Left kidney (tissue), 2 donors: Measurements from ENCODE around the gene INO80B. TPM values are rescaled to one million over a fixed set of nuclear protein-coding genes. Genes with fewer than 3 reads are reported as not detected.
"Not testable (repeated sequence)": the region's sequence is repeated elsewhere in the genome, so short reads cannot be mapped to it uniquely, and the experiment has no call there.

Source experiments
- DNase-seq: peaks from one replicate; pipeline ENCODE4 v3.0.0-alpha.2; 2013
- polyA plus RNA-seq: library from polyadenylated mRNA; unstranded; fragments of 120-200 nt; gene quantifications from one replicate; pipeline ENCODE4 v1.2.1, GENCODE V29; 2013; ENCODE audit not compliant: insufficient read length

The INO80B gene
- polyA plus RNA-seq, 1 donor = 26.9 TPM

DNA sequence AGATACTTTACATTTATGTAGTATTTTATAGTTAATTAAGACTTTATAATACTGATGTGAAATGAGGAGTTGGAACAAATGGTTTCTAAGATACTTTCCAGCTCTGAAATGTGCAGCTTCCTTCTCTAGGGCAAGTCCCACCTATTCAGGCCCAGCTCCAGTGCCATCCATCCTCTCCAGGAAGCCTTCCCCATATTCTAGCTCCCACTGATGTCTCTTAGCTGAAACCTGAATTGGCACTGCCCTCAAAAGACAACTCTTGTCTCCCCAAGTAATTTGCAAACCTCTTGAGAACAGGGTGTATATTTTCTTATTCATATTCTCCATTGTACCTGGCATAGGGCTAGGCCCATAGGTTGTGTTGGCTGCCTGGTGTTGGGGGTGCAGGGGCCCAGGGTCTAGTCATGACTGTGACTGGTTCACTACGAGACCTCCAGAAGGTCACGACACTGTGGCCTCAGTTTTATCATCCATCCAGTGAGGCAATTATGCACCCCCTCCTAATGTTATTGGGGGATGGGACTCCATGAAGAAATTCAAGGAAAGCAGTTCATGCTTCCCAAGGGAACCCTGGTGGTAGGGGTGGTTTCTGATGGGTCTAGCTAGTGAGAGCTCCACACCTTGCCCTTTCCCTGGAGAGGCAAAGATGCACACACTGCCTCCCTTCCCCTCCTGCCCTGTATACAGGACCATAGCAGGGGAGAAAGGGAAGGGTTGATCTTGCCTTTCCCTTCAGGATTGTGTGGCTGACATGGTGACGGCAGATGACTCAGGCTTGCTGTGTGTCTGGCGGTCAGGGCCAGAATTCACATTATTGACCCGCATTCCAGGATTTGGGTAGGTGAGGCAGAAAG, 30.5 kb upstream of the INO80B start:
- no peak for DNase-seq

DNA sequence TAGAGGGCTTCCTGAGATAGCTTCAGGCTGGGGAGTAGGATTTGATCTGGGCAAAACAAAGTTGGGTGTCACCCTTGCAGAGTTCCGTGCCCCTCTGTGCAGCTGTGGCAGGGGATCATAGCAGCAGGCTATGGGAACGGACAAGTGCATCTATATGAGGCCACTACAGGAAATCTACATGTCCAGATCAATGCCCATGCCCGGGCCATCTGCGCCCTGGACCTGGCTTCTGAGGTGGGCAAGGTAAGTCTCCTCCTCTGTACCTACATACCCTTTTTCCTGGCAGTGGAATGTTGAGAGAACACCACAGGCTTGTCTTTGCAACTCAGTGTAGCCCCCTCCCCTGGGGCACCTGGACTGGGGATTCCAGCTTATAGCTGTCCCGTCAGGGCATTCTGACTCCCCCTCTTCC, 29.9 kb upstream of the INO80B start:
- no peak for DNase-seq

DNA sequence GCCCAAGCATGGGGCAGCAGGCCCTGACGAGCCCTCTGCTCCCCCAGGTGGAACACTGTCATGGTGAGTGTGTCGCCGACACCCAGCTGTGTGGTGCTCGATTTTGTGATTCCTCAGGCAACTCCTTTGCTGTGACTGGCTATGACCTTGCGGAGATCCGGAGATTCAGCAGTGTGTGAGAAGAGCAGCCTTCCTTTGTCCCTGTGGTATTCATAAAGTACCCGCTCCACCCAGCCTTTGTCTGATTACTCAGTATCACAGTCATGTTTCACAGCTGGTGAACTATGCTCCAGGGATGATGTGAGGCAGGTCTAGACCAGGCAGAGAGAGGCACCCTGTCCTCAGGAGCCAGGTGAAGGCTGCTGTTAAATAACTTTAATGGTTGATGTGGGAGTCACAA, 29.4 kb upstream of the INO80B start:
- DNase-seq = no peak

DNA sequence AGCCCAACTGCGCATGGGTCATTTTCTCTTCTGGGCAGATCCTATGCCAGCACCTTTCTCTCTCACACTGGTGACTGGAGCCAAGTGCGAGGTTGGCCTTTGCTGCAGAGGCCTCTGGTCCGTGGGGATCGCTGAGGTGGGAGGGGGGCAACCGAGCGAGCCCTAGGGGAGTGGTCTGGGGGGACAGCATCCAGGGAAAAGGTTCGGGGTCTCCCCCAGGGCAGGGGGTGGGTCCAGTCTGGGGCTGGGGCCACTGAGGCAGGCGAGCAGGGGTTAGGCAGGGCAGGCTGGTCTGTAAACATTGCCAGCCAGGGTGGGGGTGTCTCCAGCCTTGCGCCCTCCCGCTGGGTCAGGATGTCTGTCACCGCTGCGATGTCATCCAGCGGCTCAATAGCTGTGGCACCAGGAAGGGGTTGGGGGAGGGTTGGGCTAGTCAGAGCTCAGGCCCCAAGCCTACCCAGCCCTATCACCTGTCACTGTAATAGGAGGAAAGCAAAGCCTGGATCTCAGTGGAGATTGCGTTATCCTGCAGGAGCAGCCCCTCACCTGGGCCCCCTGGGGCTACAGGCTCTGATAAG, 28.6 kb upstream of the INO80B start:
- no peak for DNase-seq

DNA sequence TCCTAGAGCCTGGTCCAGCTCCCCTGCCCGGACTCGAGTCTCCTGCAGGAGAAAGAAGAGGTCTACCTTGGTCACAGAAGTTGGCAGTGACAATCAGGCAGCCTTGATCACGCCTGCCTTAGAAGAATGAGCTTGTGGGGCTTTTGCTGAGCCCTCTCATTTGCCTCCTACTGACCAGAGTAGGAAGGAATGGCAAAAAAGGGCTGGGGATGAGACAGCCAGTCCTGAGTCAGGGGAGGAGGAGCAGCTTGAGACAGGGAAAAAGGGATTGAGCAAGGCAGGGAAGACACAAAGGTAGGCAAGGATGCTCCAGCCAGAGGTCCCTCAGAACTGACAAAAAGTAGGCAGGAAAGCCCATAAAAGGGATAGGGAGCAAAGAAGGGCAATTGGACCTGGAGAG, 27.3 kb upstream of the INO80B start:
- DNase-seq = no peak

DNA sequence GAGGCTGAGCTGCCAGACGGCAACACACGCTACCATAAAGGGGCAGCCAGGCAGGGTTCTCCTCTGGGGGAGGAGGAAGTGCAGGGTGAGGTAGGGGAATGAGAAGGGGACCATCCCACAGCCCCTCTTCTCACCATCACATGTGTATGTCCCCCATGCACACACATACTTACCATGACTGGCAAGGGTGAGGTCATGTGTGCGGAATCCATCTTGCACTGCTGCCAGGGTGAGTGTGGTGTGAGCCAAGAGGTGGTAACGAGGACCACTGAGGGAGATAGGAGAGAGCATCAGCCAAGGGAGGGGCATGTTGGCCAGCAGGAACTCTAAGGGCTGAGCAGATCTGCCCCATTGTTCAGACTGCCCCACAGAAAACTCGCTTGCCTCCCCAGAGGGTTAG, 26.2 kb upstream of the INO80B start:
- no peak for DNase-seq

DNA sequence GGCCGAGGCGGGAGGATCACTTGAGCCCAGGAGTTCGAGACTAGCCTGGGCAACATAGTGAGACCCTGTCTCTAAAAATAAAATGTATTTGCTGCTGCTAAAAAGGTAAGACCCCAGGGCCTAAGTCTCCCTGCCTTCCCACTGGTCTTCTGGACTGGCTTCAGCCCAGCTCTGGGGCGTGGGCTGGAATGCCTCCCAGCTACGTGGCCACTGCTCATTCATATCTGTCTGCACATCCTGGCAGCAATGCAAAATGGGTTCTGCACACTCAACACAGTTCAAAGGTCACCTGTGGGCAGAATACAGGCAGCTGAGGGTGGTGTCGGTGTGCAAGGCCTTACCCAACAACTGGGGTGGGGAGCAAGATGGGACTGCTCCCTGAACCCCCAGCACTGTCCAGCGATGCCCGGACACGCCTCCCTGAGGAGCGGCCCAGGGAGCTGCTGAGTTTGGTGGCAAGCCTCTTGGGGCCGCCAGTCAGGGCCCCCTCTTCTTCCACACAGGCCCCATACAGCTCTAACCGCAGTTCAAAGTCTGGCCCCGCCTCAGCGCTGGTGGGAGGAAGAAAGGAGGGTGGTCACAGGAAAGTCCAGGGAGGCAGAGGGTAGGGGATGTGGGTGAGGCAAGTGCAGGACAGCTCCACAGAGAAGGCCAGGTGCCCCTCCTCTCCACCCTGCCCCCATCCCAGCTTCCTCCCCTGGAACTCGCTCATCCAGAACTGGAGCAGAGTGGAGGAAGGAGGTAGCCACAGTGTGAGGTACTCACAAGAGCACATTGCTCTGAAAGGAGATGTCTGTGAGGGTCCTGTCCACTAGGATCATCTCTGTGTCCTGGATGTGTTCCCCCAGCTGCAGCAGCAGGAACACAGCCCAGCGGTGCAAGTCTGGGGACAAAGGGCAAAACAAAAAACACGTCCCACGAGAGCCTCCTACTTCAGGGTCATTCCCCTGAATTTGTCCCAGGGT, 25.1 kb upstream of the INO80B start:
- DNase-seq = no peak

DNA sequence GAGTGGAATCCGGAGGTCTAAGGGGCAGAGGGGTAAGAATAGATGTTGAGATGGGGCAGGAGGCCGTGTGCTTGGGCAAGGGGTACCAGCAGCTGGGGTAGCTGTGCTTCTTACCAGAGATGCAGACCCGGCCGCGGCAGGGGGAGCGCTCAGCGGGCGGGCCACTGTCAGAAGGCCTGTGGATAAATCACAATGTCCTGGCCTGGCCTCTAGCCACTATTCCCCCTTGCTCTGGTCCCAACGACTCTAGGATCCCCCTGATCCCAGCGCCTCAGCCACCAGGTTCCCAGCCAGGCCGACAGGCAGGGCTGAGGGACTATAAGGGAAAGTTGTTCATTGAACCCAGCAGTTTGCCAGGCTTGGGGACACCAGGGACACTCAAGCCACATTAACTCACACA, 24.4 kb upstream of the INO80B start:
- DNase-seq = no peak

DNA sequence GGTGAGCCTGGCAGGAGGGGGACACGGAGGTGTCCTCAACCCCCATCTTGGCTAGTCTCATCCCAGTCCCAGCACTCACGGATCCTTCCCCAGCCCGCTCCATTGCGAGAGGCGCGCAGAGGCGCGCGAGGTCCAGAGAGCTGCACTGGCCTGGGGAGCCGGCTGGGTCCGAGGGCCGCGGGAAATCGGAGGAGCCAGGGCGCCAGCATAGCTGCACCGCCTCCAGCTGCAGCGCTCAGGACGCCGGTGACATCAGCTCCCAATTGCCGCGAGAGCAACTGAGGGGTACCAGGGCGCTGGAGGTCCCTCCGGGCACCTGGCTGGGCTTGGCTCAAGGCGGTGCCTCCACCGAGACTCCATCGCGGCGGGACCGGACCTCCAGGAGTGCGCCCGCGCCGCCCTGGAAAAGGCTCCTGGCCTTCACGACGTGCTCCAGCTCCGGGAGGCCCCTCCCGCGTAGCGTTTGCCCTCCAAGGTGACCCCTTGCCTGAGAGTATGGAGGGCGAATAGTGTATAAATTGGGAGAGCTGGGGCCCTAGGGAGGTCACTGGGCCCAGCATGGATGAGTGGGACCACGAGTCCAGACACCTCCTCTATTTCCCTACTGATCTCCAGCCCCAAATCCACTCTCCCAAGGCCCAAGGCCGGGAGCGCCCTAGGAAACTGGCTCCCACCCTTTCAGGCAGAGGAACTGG, 18.6 kb upstream of the INO80B start:
- DNase-seq = no peak

DNA sequence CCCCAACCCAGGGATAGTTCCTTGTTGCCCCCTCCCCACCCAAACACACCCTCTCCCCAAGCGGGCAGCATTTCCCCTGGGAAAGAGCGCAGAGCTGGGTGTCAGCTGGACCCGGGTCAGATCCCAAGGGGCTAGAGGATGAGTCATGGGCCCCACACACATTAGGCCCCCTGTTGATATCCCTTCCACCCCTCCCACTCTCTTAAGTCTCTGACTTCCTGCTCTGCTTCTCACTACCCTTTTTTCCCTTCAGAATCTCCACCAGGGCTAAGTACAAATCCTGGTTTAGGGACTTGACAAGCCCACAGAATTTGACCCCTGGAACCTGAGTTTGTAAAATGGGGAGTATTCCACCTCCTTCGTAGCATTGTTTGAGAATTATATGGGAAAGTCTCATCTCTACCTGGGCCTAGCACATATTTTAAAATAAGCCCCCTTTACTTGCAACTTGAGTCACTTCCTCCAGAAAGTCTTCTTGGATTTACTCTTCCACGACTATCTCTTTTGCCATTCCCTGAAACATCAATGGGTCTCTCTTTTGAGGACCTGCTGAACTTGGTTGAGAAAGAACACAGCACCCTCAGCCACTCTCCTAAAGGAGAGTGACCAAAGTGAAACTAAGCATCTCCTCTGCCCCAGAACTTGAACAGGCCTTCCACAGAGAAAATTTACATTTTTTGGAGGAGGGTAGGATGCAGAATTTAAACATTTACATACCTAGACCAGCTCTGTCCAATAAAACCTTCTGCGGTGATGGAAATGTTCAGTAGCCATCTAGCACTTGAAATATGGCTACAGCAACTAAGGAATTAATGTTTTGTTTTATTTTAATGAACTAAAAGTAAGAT, 17.8 kb upstream of the INO80B start:
- no peak for DNase-seq

DNA sequence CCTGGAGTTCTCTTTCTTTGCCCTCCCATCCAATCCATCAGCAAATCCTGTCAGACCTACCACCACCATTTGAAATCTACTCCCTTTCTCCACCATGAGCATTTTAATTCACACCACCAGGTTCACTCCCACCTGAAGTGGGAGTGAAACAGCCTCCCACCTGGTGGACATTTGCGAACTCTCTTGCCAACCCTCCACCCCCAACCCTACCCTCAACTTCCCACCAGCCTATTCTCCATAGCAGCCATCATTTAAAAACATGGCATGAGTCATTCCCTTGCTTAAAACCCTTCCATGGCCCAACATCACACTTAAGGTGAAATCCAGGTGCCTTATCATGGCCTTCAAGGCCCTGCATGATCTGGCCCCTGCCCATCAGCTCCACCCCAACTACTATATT, 16.6 kb upstream of the INO80B start:
- DNase-seq = no peak

DNA sequence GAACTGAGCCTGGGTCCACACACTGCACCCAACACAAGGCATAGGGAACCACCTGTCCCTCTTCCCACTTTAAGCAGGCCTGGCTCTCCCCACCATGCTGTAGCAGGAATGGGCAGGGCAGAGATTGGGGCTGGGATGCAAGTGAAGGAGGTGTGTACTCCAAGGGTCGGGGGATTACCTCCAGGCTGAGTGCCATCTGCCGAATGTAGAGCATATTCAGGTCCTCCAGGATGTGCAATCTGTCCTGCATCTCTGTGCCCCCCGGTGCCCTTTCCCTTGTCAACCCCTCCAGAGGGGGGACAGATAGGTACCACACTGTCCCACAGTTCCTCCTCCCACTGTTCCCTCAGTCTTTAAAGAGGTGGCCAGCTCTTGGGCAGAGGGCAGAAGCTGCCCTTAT, 15.5 kb upstream of the INO80B start:
- no peak for DNase-seq

DNA sequence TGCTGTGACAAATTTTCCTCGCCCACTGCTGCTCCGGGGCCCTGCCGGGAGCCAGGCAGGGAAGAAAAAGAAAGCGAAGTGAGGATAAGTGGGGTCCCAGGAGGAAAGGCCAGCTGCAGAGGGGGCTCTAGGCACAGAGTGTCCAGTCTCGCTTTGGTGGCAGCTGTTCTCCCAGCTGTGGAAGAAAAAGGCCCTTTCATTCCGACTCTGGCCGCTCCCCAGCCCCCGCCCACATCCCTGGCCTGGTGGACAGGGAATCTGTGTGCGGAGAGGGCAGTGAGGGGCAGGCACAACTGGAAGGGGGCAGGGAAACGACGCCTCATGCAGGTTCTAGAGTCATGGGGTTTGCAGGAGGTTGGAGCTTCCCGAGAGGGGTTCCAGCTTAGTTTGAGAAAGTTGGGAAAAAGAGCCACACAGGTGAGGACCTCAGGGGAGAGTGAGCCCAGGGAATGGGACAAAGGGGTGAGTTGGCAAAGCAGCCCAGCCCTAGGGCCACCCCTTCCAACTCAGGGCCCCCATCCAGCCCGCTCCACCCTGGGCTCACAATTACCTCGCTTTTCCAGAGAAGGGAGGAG, 15.0 kb upstream of the INO80B start:
- peak; percentile 50 for DNase-seq

DNA sequence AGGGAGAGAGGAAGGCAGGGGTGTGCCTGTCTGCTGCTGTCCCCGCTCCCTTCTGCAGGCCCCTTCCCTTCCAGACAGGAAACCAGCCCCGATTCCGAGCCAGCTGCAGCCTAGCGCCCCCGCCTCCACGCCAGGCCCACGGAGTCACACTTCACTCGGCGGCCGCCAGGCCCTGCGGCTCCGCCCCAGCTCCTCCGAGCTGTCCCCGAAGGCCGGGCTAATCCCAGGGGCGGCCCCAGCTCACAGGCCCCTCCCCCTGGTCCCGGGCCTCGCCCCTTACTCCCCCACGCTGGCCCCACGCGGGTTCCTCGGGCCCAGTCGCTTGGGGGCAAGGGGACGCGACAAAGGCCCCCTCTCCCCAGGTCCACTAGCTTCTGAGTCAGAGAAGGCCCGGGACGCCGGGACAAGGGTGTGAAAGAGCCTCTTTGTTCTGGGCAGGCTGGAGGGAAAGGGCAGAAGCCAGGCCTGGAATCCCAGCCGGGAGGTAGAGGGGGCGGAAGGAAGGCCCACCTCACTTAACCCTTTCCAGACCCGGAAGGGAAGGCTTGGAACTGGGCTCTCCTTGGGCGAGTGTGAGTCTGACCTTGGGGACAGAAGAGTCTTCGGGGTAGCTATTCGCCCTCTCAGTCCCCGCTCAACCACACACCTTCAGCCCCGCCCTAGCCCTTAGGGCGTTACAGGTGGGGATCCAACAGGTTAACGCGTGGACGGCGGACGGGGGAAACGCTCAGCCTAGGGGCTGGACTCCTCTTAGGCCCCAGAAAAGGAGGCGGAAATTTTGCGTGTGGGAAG, 14.3 kb upstream of the INO80B start:
- DNase-seq = peak; percentile 91

DNA sequence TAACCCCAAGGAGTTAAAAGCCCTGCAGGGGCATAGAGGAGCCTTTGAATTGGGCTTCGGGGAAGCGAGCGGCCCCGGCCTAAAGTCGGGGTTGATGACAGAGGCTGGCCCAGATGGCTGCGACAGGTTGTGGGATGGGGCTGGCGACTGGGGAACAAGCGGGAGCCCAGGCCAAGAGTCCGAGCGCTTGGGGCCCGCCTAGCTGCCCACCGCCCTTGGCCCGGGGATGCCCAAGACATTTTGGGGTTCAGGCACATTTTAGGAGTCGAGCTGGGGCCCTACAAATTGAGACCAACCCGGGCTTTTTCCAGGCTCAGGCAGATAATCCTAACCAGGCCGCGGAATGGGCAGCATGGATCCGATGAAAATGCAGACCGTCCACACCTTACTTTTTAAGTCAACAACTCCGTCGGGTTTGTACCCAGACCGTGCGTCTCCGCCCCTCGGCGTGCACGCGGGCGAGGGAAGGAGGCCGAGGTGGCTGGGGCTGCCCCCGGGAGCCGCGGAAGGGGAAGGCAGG, 13.7 kb upstream of the INO80B start:
- no peak for DNase-seq

DNA sequence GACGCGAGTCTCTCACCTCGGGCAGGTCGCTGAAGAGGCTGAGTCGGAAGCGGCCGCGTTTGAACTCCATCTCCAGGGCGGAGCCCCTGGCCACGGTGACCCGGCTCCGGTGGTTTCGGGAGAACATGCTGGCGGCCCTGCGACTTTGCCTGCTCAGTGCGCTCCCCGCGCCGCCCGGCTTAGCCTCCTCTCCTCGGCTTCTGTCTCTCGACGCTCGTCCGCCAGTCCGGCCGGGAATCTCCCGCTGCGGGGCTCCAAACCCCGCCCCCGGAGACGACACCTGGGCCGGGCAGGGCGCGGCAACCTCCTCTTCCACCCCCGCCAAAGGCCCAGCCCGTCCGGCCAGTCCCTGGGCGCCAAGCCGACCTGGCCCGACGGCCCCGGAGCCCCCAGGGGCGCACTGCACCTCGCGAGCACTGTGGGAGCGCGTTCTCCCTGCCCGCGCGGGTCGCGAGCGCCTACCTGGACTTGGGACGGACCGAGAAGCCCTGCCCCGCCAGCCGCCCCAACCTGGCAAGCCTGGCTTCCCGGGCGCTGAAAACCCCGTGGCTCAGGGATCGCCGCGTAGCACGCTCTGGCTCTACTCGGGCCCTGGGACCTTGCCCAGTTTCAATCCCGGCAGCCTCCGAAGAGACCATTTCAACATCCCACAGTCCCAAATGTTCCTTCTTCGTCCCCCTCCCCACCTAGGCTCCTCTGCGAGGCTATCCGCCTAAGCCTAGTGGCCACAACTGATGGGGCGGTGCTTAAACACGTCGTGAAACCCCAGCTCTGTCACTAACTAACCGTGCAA, 13.0 kb upstream of the INO80B start, which contains the start of gene RTKN:
RTKN (minus strand) TSS at position 248 of the 793 bp plus-strand sequence; CDS start at position 127, 121 bp downstream.
- DNase-seq = peak; percentile 53

DNA sequence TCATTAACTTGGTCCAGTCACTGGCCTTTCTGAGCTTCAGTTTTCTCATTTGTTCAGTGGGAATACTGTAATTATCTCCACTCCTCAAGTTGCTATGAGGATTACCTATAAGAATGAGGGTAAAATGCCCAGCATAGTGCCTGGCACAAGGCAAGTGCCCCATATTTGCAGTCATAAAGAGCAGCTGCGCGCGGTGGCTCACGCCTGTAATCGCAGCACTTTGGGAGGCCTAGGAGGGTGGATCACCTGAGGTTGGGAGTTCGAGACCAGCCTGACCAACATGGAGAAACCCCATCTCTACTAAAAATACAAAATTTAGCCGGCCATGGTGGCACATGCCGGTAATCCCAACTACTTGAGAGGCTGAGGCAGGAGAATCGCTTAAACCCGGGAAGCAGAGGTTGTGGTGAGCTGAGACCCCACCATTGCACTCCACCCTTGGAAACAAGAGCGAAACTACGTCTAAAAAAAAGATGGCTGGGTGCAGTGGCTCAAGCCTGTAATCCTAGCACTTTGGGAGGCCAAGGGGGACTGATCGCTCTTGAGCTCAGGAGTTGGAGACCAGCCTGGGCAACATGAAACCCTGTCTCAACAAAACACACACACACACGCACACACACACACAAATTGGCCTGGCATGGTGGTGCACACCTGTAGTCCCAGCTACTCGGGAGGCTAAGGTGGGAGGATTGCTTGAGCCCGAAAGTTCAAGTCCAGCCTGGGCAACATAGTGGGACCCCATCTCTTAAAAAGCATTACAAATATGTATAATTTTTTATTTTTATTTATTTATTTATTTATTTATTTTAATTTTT, 12.2 kb upstream of the INO80B start:
- not testable (repeated sequence) for DNase-seq
